Cerebellar cortex (tissue), 1 donor: ENCODE results near the gene CCDC188.
A peak's percentile ranks its signal among the peaks of the same experiment; 100 is the strongest.

Experiments used
- DNase-seq: peaks from one replicate; pipeline ENCODE4 v3.0.0-alpha.2; 2015; ENCODE audit warnings: low spot score

Gene CCDC188

DNA sequence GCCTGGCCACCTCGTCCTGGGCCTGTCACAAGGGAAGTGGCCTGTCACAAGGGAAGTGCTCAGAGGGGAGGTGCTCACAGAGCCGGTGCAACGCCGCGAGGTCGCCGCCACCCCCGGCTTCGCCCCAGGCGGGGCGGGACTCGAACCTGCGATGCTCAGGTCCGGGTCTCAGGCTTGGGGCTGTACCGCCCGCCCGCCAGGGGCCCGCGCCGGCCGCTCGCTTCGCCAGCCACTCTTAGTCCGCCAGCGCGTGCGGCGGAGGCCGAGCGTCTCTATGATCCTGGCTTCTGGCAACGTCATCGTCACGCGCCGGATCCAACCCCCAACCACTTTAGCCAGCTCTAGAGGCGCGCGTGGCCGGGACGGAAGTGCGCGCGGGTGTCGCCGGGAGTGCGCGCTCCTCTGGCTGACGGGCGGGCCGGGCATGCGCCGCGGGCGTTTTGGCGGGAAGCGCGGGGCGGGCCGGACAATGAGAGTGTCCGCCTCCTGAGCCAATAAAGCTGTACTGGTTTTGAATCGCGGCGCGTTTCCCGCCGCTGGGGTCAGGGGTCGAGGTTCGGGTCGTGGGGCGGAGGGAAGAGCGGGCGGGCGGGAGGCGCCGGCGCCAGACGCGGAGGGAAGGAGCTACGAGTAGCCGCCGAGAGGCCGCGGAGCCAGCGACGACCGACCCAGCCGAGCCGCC is 33.8 kb downstream of the CCDC188 start, which contains the start of gene TRMT2A:
Gene TRMT2A (minus strand): TSS at position 276 of the 682 bp plus-strand sequence. CDS start 320 bp downstream, outside the sequence.
- peak; percentile 97 for DNase-seq

DNA sequence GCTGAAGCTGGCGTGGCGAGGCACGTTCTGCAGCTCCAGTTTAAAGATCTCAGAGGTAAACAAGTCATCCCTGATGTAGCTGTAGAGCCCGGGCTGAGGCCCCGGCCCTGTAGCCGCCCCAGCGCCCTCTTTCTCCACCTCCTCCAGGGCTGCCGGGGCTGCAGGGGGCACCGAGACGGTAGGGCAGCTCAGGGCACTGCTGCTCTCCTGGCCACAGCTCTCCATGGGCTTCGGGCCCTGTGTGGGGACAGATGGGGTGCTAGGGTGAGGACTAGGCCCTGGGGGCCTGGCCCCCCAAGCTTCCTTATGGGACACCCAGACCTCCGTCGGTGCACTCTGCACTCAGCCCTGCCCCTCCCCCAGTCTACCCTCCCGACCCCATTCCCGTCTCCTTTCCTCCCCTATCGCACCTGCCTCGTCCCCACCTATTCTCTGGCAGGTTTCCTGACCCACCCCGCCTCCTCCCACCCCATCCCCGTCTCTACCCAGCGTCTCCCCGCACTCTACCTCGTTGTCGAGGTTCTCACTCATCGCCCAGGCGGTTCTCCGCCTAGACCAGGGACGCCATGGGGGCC is 34.4 kb downstream of the CCDC188 start:
- DNase-seq, result no peak

DNA sequence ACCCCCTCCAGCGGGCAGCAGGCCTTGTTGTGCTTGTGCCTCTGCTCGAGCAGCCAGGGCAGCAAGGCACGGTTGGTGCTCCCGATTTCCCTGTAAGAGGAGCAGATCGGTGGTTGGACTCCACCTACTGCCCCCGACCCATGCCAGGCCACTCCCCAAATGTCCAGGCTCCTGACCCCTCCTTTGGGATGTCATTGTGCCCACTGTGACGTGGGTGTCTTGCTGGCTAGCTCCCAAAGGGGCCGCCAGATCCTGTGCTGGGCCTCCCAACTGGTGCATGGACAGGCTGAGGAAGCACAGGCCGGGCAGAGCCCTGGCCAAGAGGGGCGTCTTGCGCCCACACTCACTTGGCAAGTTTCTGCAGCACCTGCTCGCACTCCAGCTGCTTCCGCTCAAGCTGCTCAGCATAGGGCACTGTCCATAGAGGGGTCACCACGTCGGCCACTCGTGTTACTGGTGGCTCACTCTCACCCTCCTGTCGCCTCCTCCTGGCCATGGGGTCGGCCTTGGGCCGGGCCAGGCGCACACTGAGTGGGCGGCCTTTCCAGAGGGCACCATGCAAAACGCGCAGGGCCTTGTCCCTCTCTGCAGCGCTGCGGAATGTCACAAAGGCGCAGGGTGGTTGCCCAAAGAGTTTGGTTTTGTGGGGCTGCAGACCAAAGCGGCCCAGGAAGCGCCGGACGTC is 35.0 kb downstream of the CCDC188 start, which contains the start of gene RANBP1:
Gene RANBP1 (plus strand): TSS at position 414 of the 685 bp plus-strand sequence. CDS start 81 bp downstream, at position 495.
- DNase-seq, result no peak

DNA sequence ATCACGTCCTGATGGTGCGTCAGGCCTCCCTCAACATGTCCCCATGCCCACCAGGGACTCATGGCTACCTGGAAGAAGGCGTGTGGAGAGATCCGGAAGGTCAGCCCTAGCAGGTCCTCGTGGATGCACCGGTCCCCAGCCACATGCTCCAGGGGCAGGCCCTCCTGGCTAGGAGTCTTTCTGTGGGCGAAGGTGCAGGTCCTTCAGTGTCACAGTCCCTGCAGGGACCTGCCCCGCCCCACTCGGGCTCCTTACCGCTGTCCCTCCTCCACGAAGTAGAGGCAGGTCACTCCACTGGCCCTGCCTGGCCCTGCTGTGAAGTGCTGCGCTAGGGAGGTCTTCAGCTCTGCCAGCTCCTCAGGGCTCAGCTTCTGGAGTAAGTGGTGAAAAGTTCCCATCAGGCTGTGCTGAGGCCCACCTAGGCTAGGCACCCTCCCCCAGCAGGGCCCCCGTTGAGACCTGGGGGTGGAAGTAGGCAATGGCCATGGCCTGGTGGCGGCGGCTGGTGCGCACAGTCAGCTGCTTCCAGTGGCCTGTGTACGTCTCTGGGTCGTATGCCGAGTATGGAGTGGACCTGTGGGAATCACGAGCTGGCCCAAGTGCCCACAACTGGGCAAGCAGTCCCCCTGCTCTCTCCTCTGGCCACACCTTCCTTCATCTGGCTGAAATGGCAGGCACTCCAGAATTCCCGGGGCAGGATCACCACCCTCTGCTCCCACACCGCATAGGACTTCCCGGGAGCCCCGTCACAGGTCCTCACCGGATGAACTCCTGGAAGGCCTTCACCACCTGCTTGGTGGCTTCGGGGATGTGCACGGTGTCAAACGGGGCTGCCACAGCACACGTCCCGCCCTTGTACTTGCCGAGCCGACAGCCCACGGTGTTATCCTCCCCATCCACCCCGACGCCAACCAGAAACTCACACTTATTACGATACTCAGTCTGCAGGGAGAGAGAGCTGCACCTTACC is 36.1 kb downstream of the CCDC188 start:
- DNase-seq, result no peak

DNA sequence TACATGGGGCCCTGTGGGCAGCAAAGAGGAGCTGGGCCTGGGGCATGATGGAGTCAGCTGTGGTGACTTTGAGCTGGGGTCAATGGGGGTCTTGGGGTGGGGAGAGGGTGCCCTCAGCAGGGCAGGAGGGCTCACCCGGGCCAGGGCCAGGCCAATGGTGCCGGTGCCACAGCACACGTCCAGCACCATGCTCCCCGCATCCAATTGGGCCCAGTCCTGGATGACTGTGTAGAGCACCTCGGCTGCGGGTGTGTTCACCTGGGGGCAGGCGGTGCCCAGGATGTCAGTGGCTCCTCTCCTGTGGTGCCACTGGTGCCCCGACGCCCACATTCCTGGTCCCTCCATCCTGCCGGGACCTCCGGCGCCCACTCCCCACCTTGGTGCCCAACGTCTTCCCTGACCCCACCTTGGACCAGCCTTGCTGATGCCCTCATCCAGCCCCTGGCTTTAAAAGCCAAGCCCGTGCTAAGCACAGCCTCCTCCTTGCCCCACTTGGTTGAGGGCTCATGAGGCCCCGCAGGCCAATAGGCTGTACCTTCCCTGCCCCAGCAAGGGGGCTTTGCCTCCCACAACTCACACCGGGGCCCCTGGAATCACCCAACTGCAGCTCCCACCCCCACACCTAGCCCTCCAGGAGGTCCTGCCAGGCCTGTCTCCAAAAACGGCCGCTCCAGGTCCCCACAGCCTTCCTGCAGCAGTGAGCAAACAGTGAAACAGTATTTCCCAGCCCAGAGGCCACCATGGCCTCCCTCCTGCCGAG is 37.1 kb downstream of the CCDC188 start:
- DNase-seq, result no peak

DNA sequence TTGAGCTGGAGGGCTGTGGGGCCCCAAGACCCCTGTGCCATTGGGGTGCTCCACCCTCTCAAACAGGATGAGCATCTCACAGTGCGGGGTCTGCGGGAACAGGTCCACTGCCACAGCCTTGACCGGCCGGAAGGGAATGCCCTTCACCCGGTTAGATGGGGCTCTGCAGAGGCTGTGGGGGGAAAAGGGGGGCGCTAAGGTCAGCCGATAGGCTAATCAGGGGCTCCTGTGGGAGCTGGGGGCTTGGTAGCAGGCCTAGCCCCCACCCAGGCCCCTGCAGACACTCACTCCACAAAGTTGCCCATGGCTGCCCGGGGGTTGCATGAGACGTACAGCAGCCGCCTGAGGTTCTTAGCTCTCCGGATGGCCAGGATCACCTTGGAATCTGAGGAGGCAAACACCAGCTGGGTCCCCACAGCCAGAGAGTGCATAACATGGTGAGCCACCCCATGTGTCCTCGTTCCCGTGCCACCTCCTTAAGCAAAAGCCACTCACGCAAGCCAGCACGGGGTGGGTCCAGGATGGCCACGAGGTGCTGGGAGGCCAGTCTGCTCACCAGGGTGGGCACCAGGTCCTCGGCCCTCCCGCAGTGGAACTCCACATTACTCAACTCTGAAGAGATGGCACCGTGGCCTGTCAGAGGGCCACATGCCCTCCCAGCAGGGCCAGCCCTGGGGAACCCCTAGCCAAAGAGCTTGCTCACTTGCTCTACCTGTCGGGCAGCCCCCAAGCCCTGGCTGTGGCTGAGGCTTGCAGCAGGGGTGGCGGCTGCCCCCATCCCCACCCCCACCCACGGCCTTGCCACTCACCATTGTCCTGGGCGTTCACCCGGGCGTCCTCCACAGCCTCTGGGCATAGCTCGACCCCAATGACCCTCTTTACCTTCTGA is 38.0 kb downstream of the CCDC188 start:
- no peak for DNase-seq

DNA sequence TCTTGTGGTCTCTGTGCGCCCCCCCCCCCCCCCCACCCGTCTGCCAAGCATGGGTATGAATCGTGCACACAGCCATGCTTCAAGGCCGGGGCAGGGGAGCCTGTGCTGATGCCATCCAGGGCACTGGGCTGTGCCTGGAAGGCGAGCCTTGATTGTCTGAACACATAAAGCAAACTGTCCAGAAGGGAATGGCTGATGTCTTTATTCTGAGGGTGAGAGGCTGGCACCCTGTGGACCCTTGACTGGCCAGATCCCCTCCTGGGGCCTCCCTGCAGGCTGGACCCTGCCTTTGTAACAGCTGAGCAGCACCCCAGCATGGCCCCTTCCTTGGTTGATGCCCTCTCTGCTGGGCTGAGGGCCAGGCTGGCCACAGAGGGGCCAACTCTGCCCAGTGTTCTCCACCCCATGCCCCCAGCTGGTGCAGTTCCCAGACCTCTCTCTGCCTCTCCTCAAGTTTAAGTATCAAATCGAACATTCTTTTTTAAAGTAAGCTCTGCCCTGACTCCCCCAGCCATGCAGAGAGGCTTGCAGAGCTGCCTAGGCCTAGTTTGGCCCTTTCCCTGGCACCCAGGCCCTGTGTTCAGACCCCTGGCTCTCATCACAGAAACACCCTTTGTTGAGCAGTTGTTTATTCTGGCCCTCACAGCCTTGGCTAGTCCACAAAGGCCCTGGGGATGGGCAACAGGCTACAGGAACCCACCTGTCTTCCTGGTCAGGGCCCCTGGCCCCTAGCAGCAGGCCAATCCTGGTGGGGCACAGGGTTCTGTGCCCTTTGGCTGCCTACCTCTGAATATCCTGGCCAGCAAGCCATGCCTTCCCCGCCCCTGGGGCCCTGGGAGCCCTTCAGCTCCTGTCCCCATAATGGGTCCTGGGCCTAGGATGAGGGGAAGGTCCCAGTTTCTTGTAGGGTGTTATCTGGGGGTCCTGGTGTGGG is 38.9 kb downstream of the CCDC188 start:
- no peak for DNase-seq

DNA sequence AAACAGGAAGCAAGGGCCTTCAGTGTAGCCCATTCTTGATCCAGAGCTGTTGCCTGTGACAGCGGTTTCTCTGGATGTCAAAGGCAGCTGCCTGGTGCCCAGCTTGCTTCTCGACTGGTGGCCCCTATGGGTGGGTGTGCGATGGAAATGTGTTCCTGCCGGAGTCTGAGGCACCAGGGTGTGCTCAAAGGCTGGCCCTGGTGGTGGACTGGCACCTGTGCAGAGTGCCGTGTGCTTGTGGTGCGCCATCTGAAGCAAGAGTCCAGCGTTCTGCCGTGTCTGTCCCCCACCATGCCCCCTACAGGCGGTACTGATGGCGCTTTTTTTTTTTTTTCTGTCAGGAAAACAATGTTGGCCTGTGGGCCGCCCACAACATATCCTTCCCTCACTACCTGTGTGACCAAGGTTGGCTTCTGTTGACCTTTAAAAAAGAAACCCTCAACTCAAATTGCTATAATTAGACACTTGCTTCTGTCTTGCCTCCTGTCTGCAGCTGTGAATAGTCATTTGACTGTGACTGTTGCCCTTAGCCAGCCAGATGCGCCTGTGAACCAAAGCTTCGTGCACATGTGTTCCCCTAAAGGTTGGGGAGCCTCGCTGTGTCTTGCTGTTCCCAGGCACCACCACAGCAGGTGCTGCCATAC is 39.7 kb downstream of the CCDC188 start:
- DNase-seq, result peak; percentile 54

DNA sequence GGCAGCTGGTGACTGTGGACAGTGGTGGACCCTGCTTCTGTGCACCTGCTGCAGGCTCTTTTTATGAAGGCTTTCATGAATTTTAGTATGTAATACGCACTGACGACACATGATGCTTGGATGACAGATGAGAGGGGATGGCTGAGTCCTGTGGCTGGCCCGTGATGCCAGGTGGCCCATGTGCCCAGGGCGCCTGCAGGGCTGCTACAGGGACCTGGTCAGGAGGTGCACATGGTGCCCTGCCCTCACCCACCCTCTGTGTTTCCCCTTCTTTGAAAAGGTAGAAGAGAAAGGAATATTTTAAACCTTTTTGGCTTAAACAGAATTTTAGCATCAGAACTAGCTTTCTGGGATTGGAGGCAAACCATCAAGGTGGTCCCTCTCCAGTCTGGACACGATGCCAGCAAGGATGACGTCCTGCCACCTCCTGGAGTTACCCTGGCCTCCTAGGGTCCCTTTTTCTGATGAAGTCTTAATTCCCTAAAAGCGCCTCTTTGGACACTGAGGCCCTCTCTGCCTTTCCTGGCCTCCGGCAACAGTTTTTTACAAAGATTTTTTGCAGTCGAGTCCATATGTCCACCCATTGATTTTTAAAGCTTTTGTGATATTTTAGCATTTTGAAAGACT is 40.4 kb downstream of the CCDC188 start:
- DNase-seq, result no peak

DNA sequence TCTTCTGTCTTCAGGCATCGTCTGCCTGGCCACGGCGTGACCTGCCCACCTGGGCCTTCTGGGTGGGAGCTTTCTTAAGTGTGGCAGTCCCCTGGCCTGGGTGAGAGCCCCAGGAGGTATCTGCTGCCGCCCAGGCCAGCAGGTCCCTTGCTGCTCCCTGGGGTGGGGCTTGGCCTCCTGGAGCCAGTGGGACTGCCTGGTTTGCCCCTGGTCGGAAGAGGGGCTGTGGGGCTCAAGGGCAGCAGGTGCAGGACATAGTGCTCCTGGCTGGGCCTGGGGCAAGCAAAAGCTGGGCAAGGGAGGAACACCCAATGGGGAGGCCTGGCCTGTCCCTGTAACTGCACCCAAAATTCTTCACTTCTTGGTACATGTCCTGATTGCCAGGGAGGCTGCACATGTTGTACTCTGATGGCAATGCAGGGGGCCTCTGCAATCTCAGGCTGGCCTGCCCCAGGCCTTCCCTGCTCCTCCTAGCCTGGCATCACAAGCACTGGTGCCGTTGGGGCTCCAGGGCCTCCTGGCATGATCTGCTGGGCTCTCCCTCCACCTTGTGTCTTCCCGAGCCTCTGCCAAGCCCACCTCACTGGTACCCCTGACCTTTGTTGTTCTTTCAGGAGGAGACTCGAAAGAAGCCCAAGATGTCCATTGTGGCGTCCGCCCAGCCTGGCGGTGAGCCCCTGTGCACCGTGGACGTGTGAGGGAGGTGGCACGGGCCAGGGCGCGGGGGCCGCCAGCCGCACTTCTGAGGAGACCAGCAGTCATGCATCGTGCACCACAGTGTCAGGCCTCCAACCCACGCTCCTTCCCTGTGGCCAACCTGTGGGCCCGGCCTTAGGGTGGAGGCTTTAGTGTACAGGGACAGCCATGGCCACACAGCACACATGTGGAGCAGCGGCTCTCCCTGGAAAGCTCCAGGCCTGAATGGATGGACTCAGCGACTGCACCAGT is 41.2 kb downstream of the CCDC188 start:
- no peak for DNase-seq

DNA sequence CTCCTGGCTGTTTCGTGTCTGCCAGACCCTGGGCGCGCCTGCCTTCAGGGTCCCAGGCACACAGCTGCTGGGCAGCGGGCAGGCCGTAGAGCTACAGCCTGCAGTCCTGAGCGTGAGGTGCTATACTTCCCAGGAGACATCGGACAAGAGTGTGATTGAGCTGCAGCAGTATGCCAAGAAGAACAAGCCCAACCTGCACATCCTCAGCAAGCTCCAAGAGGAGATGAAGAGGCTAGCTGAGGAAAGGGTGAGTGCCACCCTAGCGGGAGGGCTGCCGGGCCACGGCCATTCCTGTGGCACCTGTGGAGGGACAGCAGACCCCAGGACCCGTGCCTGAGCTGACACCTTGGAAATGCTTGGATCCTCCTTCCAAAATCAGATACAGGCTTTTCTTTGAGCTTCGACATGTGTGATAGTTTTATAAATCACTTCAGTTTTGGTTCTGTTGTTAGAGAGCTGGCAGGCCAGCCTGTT is 42.1 kb downstream of the CCDC188 start:
- no peak for DNase-seq

DNA sequence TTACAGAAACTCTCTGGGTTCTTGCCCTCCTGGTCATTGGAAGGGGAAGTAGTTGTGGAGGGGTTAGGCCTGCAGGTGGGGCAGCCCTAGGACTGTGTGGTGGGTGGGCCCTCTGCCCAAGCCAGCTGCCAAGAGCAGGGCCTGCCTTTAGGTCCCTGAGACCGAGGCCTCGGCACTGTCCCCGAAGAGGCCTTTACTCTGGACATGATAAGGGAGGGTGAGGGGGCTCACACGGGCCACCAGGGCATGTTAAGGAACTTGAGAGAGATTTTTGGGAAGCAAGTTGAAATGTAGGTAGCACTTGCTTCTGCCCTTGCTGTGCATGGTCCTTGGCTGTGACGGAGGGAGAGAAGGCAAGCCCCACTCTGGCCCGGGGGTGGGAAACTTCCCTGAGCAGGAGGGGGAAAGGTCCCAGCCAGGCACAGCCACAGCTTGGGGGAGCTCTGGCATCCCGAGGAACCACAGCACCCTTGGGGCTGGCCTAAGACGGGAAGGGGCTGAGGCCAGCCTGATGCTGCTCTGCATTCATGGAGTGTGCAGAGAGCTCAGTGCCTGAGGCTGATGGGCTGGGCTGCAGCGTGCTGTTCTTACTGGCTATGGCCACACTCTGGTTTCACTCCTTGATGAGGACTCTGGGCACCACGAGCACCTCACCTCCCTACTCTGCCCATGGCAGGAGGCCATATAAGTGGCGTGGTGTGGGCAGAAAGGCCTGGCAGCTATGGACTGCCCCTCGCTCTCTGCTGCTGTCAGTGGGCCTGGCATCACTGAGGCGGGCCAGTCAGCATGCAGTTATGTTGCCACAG is 42.7 kb downstream of the CCDC188 start:
- no peak for DNase-seq

DNA sequence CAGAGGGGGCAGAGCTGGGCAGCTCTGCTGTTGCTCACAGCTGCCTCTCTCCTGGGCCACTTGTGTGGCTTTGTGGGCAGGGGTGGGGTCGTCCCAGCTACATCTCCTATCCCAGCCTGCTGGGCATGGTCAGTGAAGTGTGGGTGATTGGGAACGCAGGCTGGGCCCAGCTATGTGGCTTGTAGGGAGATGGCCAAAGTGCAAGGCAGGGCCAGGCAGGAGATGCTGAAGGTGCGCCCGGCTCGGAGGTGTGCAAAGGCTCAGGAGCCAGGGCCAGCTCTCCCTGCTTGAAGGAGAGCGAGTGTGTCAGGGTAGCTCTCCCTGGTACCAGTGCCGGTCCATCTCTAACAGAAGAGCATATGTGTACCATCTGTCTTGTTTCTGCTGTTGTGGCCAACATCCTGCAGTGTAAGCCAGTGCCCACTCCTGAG is 43.4 kb downstream of the CCDC188 start:
- peak; percentile 72 for DNase-seq

DNA sequence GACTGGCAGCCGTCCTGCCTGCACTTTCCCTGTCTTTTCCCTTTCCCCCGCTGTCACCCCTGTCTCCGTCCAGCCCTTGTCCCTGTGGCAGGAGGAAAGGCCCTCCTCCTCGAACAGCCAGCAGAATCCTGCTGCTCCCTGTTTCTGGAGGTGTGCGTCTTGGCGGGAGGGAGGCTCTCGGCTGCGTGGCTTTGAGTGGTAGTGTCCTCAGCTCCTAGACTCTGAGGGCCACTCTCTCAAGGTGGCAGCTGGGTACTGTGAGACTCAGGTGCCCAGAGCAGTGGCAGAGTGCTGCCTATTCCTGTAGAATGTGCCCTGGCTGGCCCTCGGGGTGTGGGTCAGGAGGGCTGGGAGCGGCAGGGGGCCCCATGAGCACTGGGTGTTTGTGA is 44.0 kb downstream of the CCDC188 start:
- no peak for DNase-seq

DNA sequence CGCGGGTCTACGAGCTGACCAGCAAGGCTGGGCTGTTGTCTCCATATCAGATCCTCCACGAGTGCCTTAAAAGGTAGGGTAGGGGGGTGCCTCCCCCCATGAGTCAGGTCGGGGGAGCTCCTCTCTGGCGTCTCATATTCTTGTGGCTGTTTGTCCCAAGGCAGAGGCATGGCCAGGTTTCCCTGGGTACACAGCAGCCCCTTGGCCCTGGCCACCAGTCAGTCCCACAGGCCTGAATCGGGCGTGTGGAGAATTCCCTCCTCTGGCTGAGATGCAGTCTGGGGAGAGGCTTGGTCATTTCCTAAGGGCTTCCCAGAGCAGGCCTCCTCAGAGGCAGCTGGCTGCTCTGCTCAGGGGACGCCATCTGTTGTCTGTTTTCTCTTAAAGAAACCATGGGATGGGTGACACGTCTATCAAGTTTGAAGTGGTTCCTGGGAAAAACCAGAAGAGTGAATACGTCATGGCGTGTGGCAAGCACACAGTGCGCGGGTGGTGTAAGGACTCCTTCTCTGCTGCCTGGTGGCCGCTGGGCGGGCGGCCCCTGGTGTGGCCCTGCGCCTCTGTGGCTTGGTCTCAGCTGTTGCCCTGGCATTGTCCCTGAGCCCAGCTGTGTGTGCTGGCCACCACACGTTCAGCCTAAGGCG is 44.5 kb downstream of the CCDC188 start:
- no peak for DNase-seq
